H1 (cell line): ENCODE results near the gene CPXM2. TPM values are rescaled to one million over a fixed set of nuclear protein-coding genes. Genes with fewer than 3 reads are reported as not detected.
A peak's percentile ranks its signal among the peaks of the same experiment; 100 is the strongest.

Experiments
- CTCF ChIA-PET: fragments of 300-600 bp; sonication (Branson Sonifier 250); formaldehyde crosslinking; loops from one replicate; lab custom pipeline; 2021; ENCODE audit not compliant: partially characterized antibody; lab: Charles Lee
- POLR2A ChIA-PET: fragments of 300-600 bp; sonication (Branson Sonifier 250); formaldehyde crosslinking; loops from one replicate; lab custom pipeline; 2021; ENCODE audit warnings: inconsistent platforms; ENCODE audit not compliant: partially characterized antibody; lab: Charles Lee
- DNase-seq, 2 experiments: peaks; one replicate each; pipeline versions ENCODE4 v3.0.0 to v3.0.0-alpha.2; 2010 to 2022; ENCODE audit warnings: low spot score in 2 of 2, low read depth in 1 of 2, mixed read lengths in 1 of 2
- FAIRE-seq: peaks from 2 replicates; lab custom pipeline; 2011; peaks lifted over from hg19 to GRCh38; lab: Jason Lieb, UNC
- H2AFZ ChIP-seq: 2 replicates; pipeline ENCODE4 v1.8.1; 2012; ENCODE audit warnings: low read length, inconsistent platforms
- H2AK5ac ChIP-seq: 2 replicates; pipeline ENCODE4 v1.6.1; 2013; ENCODE audit warnings: low read depth, low read length
- H2BK120ac ChIP-seq: replicated peaks from 2 replicates; pipeline ENCODE3; 2013; ENCODE audit warnings: low read depth, low read length, inconsistent platforms
- H2BK12ac ChIP-seq: 2 replicates; pipeline ENCODE4 v1.6.1; 2013; ENCODE audit warnings: low read depth, low read length
- H2BK15ac ChIP-seq: 2 replicates; pipeline ENCODE4 v1.6.1; 2013; ENCODE audit warnings: low read length
- H2BK20ac ChIP-seq: 2 replicates; pipeline ENCODE4 v1.6.1; 2013; ENCODE audit warnings: low read length
- H2BK5ac ChIP-seq: 2 replicates; pipeline ENCODE4 v1.6.1; 2013; ENCODE audit warnings: low read depth, low read length
- H3K14ac ChIP-seq: 2 replicates; pipeline ENCODE4 v1.6.1; 2013; ENCODE audit warnings: inconsistent platforms; ENCODE audit not compliant: insufficient read length
- H3K18ac ChIP-seq: 2 replicates; pipeline ENCODE4 v1.6.1; 2013; ENCODE audit warnings: low read length; ENCODE audit errors: extremely low read depth
- H3K23ac ChIP-seq: 2 replicates; pipeline ENCODE4 v1.6.1; 2013; ENCODE audit warnings: inconsistent platforms; ENCODE audit not compliant: insufficient read length
- H3K23me2 ChIP-seq: 2 replicates; pipeline ENCODE4 v1.6.1; 2013; ENCODE audit warnings: low read depth, low read length
- H3K27ac ChIP-seq: 2 replicates; pipeline ENCODE4 v1.6.1; 2011; ENCODE audit warnings: low read depth, low read length, inconsistent platforms
- H3K27me3 ChIP-seq, 4 experiments: replicated peaks in 1 of 4; 1 replicate in 1 of 4; 2 replicates in 3 of 4; pipeline versions ENCODE4 v1.6.1 to v1.8.1; 2011 to 2013; ENCODE audit warnings: low read length in 3 of 4, mild to moderate bottlenecking in 3 of 4, inconsistent platforms in 2 of 4, mixed read lengths in 2 of 4, moderate library complexity in 1 of 4; ENCODE audit not compliant: control insufficient read depth in 3 of 4, insufficient read depth in 3 of 4; ENCODE audit errors: extremely low read depth in 1 of 4
- H3K36me3 ChIP-seq, 4 experiments: 2 replicates each; pipeline versions ENCODE4 v1.6.1 to v1.8.1; 2011 to 2013; ENCODE audit warnings: mild to moderate bottlenecking in 4 of 4, low read length in 3 of 4, moderate library complexity in 2 of 4, control low read depth in 1 of 4, inconsistent platforms in 1 of 4; ENCODE audit not compliant: insufficient read depth in 4 of 4, control insufficient read depth in 2 of 4
- H3K4ac ChIP-seq: replicated peaks from 2 replicates; pipeline ENCODE3; 2013; ENCODE audit warnings: low read length, low read depth, mixed read lengths, inconsistent platforms; ENCODE audit not compliant: insufficient read length
- H3K4me1 ChIP-seq, 4 experiments: replicated peaks in 1 of 4; 1 replicate in 1 of 4; 2 replicates in 3 of 4; pipeline versions ENCODE4 v1.6.1 to v1.8.1; 2011 to 2013; ENCODE audit warnings: low read length in 3 of 4, inconsistent platforms in 2 of 4, mixed read lengths in 1 of 4; ENCODE audit not compliant: insufficient read depth in 4 of 4, control insufficient read depth in 3 of 4
- H3K4me2 ChIP-seq, 2 experiments: 2 replicates each; pipeline versions ENCODE4 v1.6.1 to v1.8.1; 2011 to 2013; ENCODE audit warnings: low read depth in 2 of 2, low read length in 2 of 2, control low read depth in 1 of 2, inconsistent platforms in 1 of 2, mild to moderate bottlenecking in 1 of 2; ENCODE audit not compliant: insufficient read depth in 1 of 2
- H3K4me3 ChIP-seq, 4 experiments: fragments of 200-600, 300-600 bp in 1 of 4; sonication (generic), shearing (Covaris generic), sonication (Bioruptor Twin) in 1 of 4; 2 replicates each; pipeline versions ENCODE4 v1.5.1 to v1.8.1; 2011 to 2016; ENCODE audit warnings: low read length in 4 of 4, low read depth in 3 of 4, control low read depth in 2 of 4, inconsistent platforms in 2 of 4, mild to moderate bottlenecking in 2 of 4, mixed read lengths in 1 of 4, moderate library complexity in 1 of 4; ENCODE audit not compliant: insufficient read depth in 2 of 4; ENCODE audit errors: extremely low read depth in 1 of 4
- H3K56ac ChIP-seq: replicated peaks from 2 replicates; pipeline ENCODE3; 2013; ENCODE audit warnings: low read depth, mild to moderate bottlenecking, mixed read lengths, low read length, inconsistent platforms; ENCODE audit not compliant: insufficient read length
- H3K79me1 ChIP-seq: 2 replicates; pipeline ENCODE4 v1.6.1; 2013; ENCODE audit warnings: low read depth, low read length, control low read depth
- H3K79me2 ChIP-seq, 2 experiments: 2 replicates each; pipeline versions ENCODE4 v1.6.1 to v1.8.1; 2012 to 2013; ENCODE audit warnings: low read length in 2 of 2, mild to moderate bottlenecking in 2 of 2, inconsistent platforms in 1 of 2; ENCODE audit not compliant: insufficient read depth in 2 of 2, control insufficient read depth in 1 of 2
- H3K9ac ChIP-seq, 4 experiments: replicated peaks in 1 of 4; 1 replicate in 1 of 4; 2 replicates in 3 of 4; pipeline versions ENCODE4 v1.6.1 to v1.8.1; 2011 to 2013; ENCODE audit warnings: low read depth in 3 of 4, low read length in 3 of 4, control low read depth in 2 of 4, mild to moderate bottlenecking in 2 of 4, moderate library complexity in 2 of 4, inconsistent platforms in 1 of 4; ENCODE audit errors: extremely low read depth in 1 of 4
- H3K9me3 ChIP-seq, 2 experiments: 2 replicates each; pipeline versions ENCODE4 v1.6.1 to v1.8.1; 2012 to 2013; ENCODE audit warnings: mild to moderate bottlenecking in 2 of 2, moderate library complexity in 2 of 2, control low read depth in 1 of 2, inconsistent platforms in 1 of 2, low read depth in 1 of 2, low read length in 1 of 2, mixed read lengths in 1 of 2; ENCODE audit not compliant: insufficient read depth in 2 of 2
- H4K20me1 ChIP-seq, 2 experiments: replicated peaks in 1 of 2; 2 replicates each; pipeline versions ENCODE3 to v1.8.1; 2011 to 2013; ENCODE audit warnings: inconsistent platforms in 2 of 2, low read length in 2 of 2, mild to moderate bottlenecking in 1 of 2; ENCODE audit not compliant: insufficient read depth in 2 of 2, control insufficient read depth in 1 of 2
- H4K5ac ChIP-seq: 2 replicates; pipeline ENCODE4 v1.6.1; 2013; ENCODE audit warnings: low read length, low read depth, mixed read lengths, inconsistent platforms; ENCODE audit not compliant: insufficient read length
- H4K8ac ChIP-seq: 2 replicates; pipeline ENCODE4 v1.8.0; 2013; ENCODE audit warnings: mild to moderate bottlenecking, moderate library complexity, low read length, inconsistent platforms; ENCODE audit not compliant: insufficient read depth; ENCODE audit errors: extremely low read depth
- H4K91ac ChIP-seq: replicated peaks from 2 replicates; pipeline ENCODE3; 2013; ENCODE audit warnings: low read length, mixed read lengths, inconsistent platforms; ENCODE audit not compliant: insufficient read length
- BRCA1 ChIP-seq: IDR thresholded peaks from 2 replicates; pipeline ENCODE4 v1.6.1; 2012; ENCODE audit warnings: low read depth, low read length, improper control_type of control experiment
- CEBPB ChIP-seq: IDR thresholded peaks from 2 replicates; pipeline ENCODE4 v1.6.1; 2012; ENCODE audit warnings: low read depth, low read length
- CHD1 ChIP-seq: IDR thresholded peaks from 2 replicates; pipeline ENCODE4 v1.6.1; 2012; ENCODE audit warnings: low read depth, low read length, improper control_type of control experiment
- CHD2 ChIP-seq: IDR thresholded peaks from 2 replicates; pipeline ENCODE4 v1.6.1; 2012; ENCODE audit warnings: low read length, improper control_type of control experiment
- HDAC6 ChIP-seq: IDR thresholded peaks from one replicate; pipeline ENCODE4 v1.7.1; 2012; ENCODE audit warnings: low read depth, mild to moderate bottlenecking, inconsistent platforms, low read length, moderate library complexity
- JUN ChIP-seq: IDR thresholded peaks from 2 replicates; pipeline ENCODE4 v1.6.1; 2011; ENCODE audit warnings: low read depth, mild to moderate bottlenecking, improper control_type of control experiment, low read length
- PHF8 ChIP-seq: fragments of 200-600 bp; sonication (generic); conservative IDR thresholded peaks from 2 replicates; pipeline ENCODE4 v1.7.1; 2012; ENCODE audit warnings: low read depth, mild to moderate bottlenecking, inconsistent platforms, low read length, moderate library complexity
- POU5F1 ChIP-seq: IDR thresholded peaks from 2 replicates; pipeline ENCODE4 v1.6.1; 2011; ENCODE audit warnings: low read depth, mild to moderate bottlenecking, low read length, moderate library complexity
- SRF ChIP-seq: IDR thresholded peaks from 2 replicates; pipeline ENCODE4 v1.6.1; 2011; ENCODE audit warnings: mild to moderate bottlenecking, low read depth, low read length, moderate library complexity
- USF2 ChIP-seq: IDR thresholded peaks from 2 replicates; pipeline ENCODE4 v1.6.1; 2011; ENCODE audit warnings: low read length, improper control_type of control experiment
- WGBS, 2 experiments: shearing (Covaris generic) in 1 of 2; methylation state at CpG; one replicate each; pipeline versions ENCODE4 v1.1.6 to v1.1.7; 2013 to 2015; ENCODE audit warnings: low lambda C conversion rate in 2 of 2, mixed read lengths in 2 of 2, inconsistent platforms in 1 of 2, low coverage in 1 of 2, missing lambda C conversion rate in 1 of 2; ENCODE audit not compliant: insufficient replicate concordance in 2 of 2, insufficient coverage in 1 of 2, insufficient read length in 1 of 2; ENCODE audit errors: extremely low coverage in 1 of 2, missing lambda C conversion rate in 1 of 2; 5-methylcytosine and 5-hydroxymethylcytosine counted together
- polyA plus RNA-seq, 7 experiments: library from polyadenylated mRNA; depleted of rRNA in 3 of 7; stranded (reverse) in 5 of 7; unstranded in 2 of 7; fragments of >200 nt in 5 of 7; fragments of 200-250 nt in 2 of 7; gene quantifications; 1 replicate in 5 of 7; 2 replicates in 1 of 7; 4 replicates in 1 of 7; pipeline versions ENCODE4 v1.2.1 to v1.2.3, GENCODE V29; 2011 to 2013; ENCODE audit warnings: missing spikeins in 2 of 7, mixed read lengths in 2 of 7
- total RNA-seq: library from RNA; stranded (reverse); fragmentation: NEBNext Ultra II Directional; extraction: Animal tissue kit (Norgen Biotek cat#: 25700); gene quantifications from 2 replicates; pipeline ENCODE4 v1.2.1, GENCODE V29; 2021

The CPXM2 gene
- total and polyA plus RNA-seq, 2 of the 8 experiments (the other 6 are each of a cell fraction or from before 2014, with no cell fraction given): 2.4 to 2.9 TPM

GRCh38 chr10:123841560-123841959 lies 50.0 kb downstream of the CPXM2 start:
- H2BK15ac ChIP-seq: no peak overlapping the region
- FAIRE-seq: no peak
- WGBS, 2 experiments: 93% methylated on average over 2 of the region's 2 CpGs; no CpG with 5 or more reads in 1 of the 2 experiments
- TF ChIP-seq POU5F1 (no peak), CHD1 (no peak), CHD2 (no peak), PHF8 (no peak), USF2 (no peak), CEBPB (no peak), HDAC6 (no peak), JUN (no peak), BRCA1 (no peak), SRF (no peak)

More at GRCh38 chr10:123841560-123841959, 50.0 kb downstream of the CPXM2 start:
- ChIA-PET CTCF (interaction anchor here (1.0 to 1.4 kb wide), 2 partner anchors 24 to 109 kb away, joined by 3 read pairs; no protein-coding TSS in a partner anchor), POLR2A (no interaction called here)
- Histone ChIP-seq H3K56ac (no peak overlapping the region), H3K4ac (no peak overlapping the region), H3K4me1 (peaks cover 0 to 4% (median 0%) of the 10 kb centered on the region in 4 experiments; a peak in 2 of 7 replicates), H3K79me1 (no peaks in the 10 kb centered on the region), H3K4me3 (no peak overlapping the region), H3K27me3 (no peaks in the 10 kb centered on the region), H3K36me3 (no peaks in the 10 kb centered on the region), H3K14ac (no peak overlapping the region), H2BK20ac (no peak overlapping the region), H2AK5ac (no peak overlapping the region), H3K4me2 (no peak overlapping the region), H2AFZ (no peak overlapping the region), H2BK12ac (0 out of 2 replicates have a peak overlapping the region, but pooled peaks have one; percentile 5), H2BK120ac (no peak overlapping the region), H3K18ac (peak overlapping the region; percentile 52; the same call in 1 of the 2 replicates), H3K23ac (no peak overlapping the region), H3K79me2 (no peaks in the 10 kb centered on the region), H4K91ac (no peak overlapping the region), H4K20me1 (no peaks in the 10 kb centered on the region), H3K9ac (no peak overlapping the region), H3K23me2 (no peaks in the 10 kb centered on the region), H4K8ac (no peak overlapping the region), H3K27ac (no peak overlapping the region), H2BK5ac (no peak overlapping the region), H4K5ac (no peak overlapping the region), H3K9me3 (peaks cover 6 to 7% of the 10 kb centered on the region in 2 experiments; a peak in 3 of 4 replicates)
- no peak for DNase-seq
